Liver (tissue), 9 donors: Measurements from ENCODE around the gene GATD1. TPM values are rescaled to one million over a fixed set of nuclear protein-coding genes. Genes with fewer than 3 reads are reported as not detected.

Experiments used
- DNase-seq: peaks from one replicate; pipeline ENCODE4 v3.0.0-alpha.2; 2017; ENCODE audit warnings: low spot score
- H3K27ac ChIP-seq, 2 donors: one replicate each; pipeline ENCODE4 v1.7.0; 2013; ENCODE audit warnings: inconsistent platforms in 2 of 2, low read length in 2 of 2, control low read depth in 1 of 2, low read depth in 1 of 2, mild to moderate bottlenecking in 1 of 2
- H3K27me3 ChIP-seq, 4 donors: one replicate each; pipeline versions ENCODE4 v1.6.1 to v1.7.0; 2013; ENCODE audit warnings: low read length in 3 of 4, inconsistent platforms in 1 of 4, mild to moderate bottlenecking in 1 of 4, moderate library complexity in 1 of 4; ENCODE audit not compliant: control insufficient read depth in 4 of 4, insufficient read depth in 4 of 4
- H3K36me3 ChIP-seq, 4 donors: one replicate each; pipeline versions ENCODE4 v1.6.1 to v1.7.0; 2013; ENCODE audit warnings: low read length in 3 of 4, mild to moderate bottlenecking in 3 of 4, low read depth in 1 of 4, moderate library complexity in 1 of 4; ENCODE audit not compliant: control insufficient read depth in 4 of 4, insufficient read depth in 3 of 4
- H3K4me1 ChIP-seq, 4 donors: one replicate each; pipeline versions ENCODE4 v1.6.1 to v1.7.0; 2013; ENCODE audit warnings: low read length in 3 of 4, mild to moderate bottlenecking in 3 of 4, moderate library complexity in 1 of 4; ENCODE audit not compliant: control insufficient read depth in 4 of 4, insufficient read depth in 4 of 4
- H3K4me3 ChIP-seq, 3 donors: one replicate each; pipeline versions ENCODE4 v1.6.1 to v1.7.0; 2013; ENCODE audit warnings: low read length in 3 of 3, control low read depth in 1 of 3, low read depth in 1 of 3, mild to moderate bottlenecking in 1 of 3
- H3K9ac ChIP-seq, 2 donors: one replicate each; pipeline ENCODE4 v1.7.0; 2013; ENCODE audit warnings: low read length in 2 of 2, mild to moderate bottlenecking in 2 of 2, moderate library complexity in 2 of 2, control low read depth in 1 of 2, low read depth in 1 of 2
- H3K9me3 ChIP-seq, 4 donors: one replicate each; pipeline versions ENCODE4 v1.6.1 to v1.7.0; 2013; ENCODE audit warnings: low read length in 3 of 4; ENCODE audit not compliant: control insufficient read depth in 4 of 4
- ATF3 ChIP-seq: IDR thresholded peaks from 2 replicates; pipeline ENCODE4 v1.6.1; 2016; ENCODE audit warnings: antibody characterized with exemption
- CTCF ChIP-seq: fragments of 150-350 bp; IDR thresholded peaks from 2 replicates; pipeline ENCODE4 v1.5.1; 2017; ENCODE audit warnings: improper control_type of control experiment, low read depth, low read length; ENCODE audit not compliant: missing input control
- EGR1 ChIP-seq, 2 donors: IDR thresholded peaks; 2 replicates each; pipeline ENCODE4 v1.6.1; 2016 to 2018; ENCODE audit warnings: antibody characterized with exemption in 2 of 2, low read depth in 2 of 2
- FOXA1 ChIP-seq: IDR thresholded peaks from 2 replicates; pipeline ENCODE4 v1.6.1; 2016; ENCODE audit warnings: antibody characterized with exemption
- FOXA2 ChIP-seq: IDR thresholded peaks from 2 replicates; pipeline ENCODE4 v1.6.1; 2016; ENCODE audit warnings: antibody characterized with exemption
- GABPA ChIP-seq, 2 donors: IDR thresholded peaks in 1 of 2; conservative IDR thresholded peaks in 1 of 2; 2 replicates each; pipeline ENCODE4 v1.6.1; 2016; ENCODE audit warnings: antibody characterized with exemption in 2 of 2, mild to moderate bottlenecking in 1 of 2, moderate library complexity in 1 of 2
- HNF4A ChIP-seq, 2 donors: conservative IDR thresholded peaks; 2 replicates each; pipeline ENCODE4 v1.6.1; 2016; ENCODE audit warnings: antibody characterized with exemption in 2 of 2, mild to moderate bottlenecking in 2 of 2
- HNF4G ChIP-seq: IDR thresholded peaks from 2 replicates; pipeline ENCODE4 v1.6.1; 2016; ENCODE audit warnings: antibody characterized with exemption
- JUND ChIP-seq, 2 donors: IDR thresholded peaks; 2 replicates each; pipeline ENCODE4 v1.6.1; 2016; ENCODE audit warnings: antibody characterized with exemption in 2 of 2
- NR2F2 ChIP-seq: IDR thresholded peaks from 2 replicates; pipeline ENCODE4 v1.6.1; 2016; ENCODE audit warnings: antibody characterized with exemption
- RAD21 ChIP-seq, 2 donors: IDR thresholded peaks; 2 replicates each; pipeline ENCODE4 v1.6.1; 2016; ENCODE audit warnings: antibody characterized with exemption in 2 of 2, mild to moderate bottlenecking in 2 of 2
- REST ChIP-seq: IDR thresholded peaks from 2 replicates; pipeline ENCODE4 v1.6.1; 2016; ENCODE audit warnings: antibody characterized with exemption, mild to moderate bottlenecking
- RXRA ChIP-seq, 2 donors: IDR thresholded peaks; 2 replicates each; pipeline ENCODE4 v1.6.1; 2017 to 2018; ENCODE audit warnings: antibody characterized with exemption in 2 of 2, mild to moderate bottlenecking in 1 of 2
- SP1 ChIP-seq: IDR thresholded peaks from 2 replicates; pipeline ENCODE4 v1.6.1; 2018; ENCODE audit warnings: antibody characterized with exemption, mild to moderate bottlenecking
- TAF1 ChIP-seq: conservative IDR thresholded peaks from 2 replicates; pipeline ENCODE4 v1.6.1; 2016; ENCODE audit warnings: antibody characterized with exemption, mild to moderate bottlenecking
- ZBTB33 ChIP-seq: IDR thresholded peaks from 2 replicates; pipeline ENCODE4 v1.6.1; 2016; ENCODE audit warnings: antibody characterized with exemption
- WGBS: extraction: QIAGEN DNeasy Blood & Tissue Kit; methylation state at CpG from one replicate; pipeline ENCODE4 v1.1.7; 2013; 5-methylcytosine and 5-hydroxymethylcytosine counted together
- polyA plus RNA-seq, 2 donors: library from polyadenylated mRNA; stranded (reverse) in 1 of 2; unstranded in 1 of 2; fragments of 200-250 nt in 1 of 2; fragments of >200 nt in 1 of 2; fragmentation: Nextera tagmentation in 1 of 2; extraction: Ambion mirVana in 1 of 2; gene quantifications; one replicate each; pipeline versions ENCODE4 v1.2.1 to v1.2.3, GENCODE V29; 2013 to 2015
- total RNA-seq, 2 donors: library from RNA; depleted of rRNA; stranded (reverse); fragments of >200 nt; gene quantifications; one replicate each; pipeline ENCODE4 v1.2.3, GENCODE V29; 2014
- TF ChIP-seq, protein P1 (sequence below): IDR thresholded peaks from 2 replicates; pipeline ENCODE4 v1.6.1; 2016; ENCODE audit warnings: antibody characterized with exemption
- donor health status: healthy.
- donor health status: healthy.
- donor health status: healthy.
- donor health status: healthy.
- donor health status: healthy.

Gene GATD1
- total and polyA plus RNA-seq, 4 donors: 22.7 to 37.2 (median 24.6) TPM

DNA sequence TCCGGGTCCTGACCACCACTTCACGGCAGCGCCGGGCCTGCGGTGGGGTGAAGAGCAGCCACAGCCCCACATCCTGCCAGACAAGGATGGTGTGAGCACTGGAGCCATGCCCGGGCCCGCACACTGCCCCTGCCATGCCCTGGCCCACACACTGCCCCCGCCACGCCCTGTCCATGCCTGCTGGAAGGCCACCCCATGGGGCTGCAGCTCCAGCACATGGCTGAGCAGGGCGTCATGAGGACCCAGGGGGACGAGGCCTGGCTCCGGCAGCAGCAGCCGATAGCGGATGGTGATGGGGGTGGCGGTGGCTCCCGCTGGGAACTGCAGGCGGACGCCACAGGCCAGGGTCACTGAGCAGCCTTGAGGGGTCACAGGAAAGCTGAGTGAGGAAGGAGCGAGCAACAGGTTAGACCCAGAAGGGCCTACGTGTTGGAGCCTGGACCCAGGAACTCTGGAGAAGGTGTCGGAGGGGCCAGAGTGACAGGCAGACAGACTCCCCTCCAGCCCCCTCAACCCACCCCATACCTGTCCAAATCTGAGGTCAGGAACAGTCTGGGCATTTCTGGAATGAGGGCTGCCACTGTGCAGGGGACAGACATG, 24.8 kb upstream of the GATD1 start:
- WGBS: 98% methylated on average over 21 of the region's 21 CpGs
- Histone ChIP-seq H3K4me3 (no peak overlapping the region), H3K4me1 (peaks cover 13 to 26% (median 20%) of the 10 kb centered on the region in 4 donors), H3K36me3 (peaks cover 0 to 5% (median 1%) of the 10 kb centered on the region in 4 donors), H3K27ac (no peak overlapping the region), H3K9me3 (no peaks in the 10 kb centered on the region), H3K9ac (no peak overlapping the region), H3K27me3 (no peaks in the 10 kb centered on the region)
- no peak for DNase-seq
- TF ChIP-seq HNF4A (conservative IDR thresholded peaks at IDR 0.05): no peak
- no peak for TF ChIP-seq TAF1
- no peak for TF ChIP-seq ZBTB33
- no peak for TF ChIP-seq EGR1 (IDR thresholded peaks at IDR 0.05; ENCODE audit: low read depth in 2 of 2)
- TF ChIP-seq ATF3: no peak
- no peak for TF ChIP-seq CTCF
- TF ChIP-seq, protein P1, sequence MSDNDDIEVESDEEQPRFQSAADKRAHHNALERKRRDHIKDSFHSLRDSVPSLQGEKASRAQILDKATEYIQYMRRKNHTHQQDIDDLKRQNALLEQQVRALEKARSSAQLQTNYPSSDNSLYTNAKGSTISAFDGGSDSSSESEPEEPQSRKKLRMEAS: no peak
- no peak for TF ChIP-seq GABPA (IDR thresholded peaks at IDR 0.05 in 1 of 2, conservative IDR thresholded peaks at IDR 0.05 in 1 of 2)
- no peak for TF ChIP-seq HNF4G
- TF ChIP-seq FOXA2: no peak
- no peak for TF ChIP-seq FOXA1
- TF ChIP-seq SP1: no peak
- no peak for TF ChIP-seq NR2F2

GRCh38 chr11:801097-801780, 24.0 kb upstream of the GATD1 start:
- no peaks in the 10 kb centered on the region for H3K9me3 ChIP-seq
- TF ChIP-seq FOXA2 (no peak), RAD21 (IDR thresholded peaks at IDR 0.05) (no peak), SP1 (no peak), CTCF (no peak), JUND (IDR thresholded peaks at IDR 0.05) (no peak), GABPA (IDR thresholded peaks at IDR 0.05 in 1 of 2, conservative IDR thresholded peaks at IDR 0.05 in 1 of 2) (no peak), REST (no peak), ATF3 (no peak), RXRA (IDR thresholded peaks at IDR 0.05) (no peak), EGR1 (IDR thresholded peaks at IDR 0.05; ENCODE audit: low read depth in 2 of 2) (no peak), HNF4G (no peak)
- peaks cover 18 to 34% (median 26%) of the 10 kb centered on the region in 4 donors for H3K4me1 ChIP-seq
- H3K9ac ChIP-seq: no peak overlapping the region
- H3K4me3 ChIP-seq: no peak overlapping the region
- DNase-seq: no peak
- no peak overlapping the region for H3K27ac ChIP-seq
- peaks cover 0 to 5% (median 1%) of the 10 kb centered on the region in 4 donors for H3K36me3 ChIP-seq
- H3K27me3 ChIP-seq: no peaks in the 10 kb centered on the region
- 95% methylated on average over 20 of the region's 20 CpGs for WGBS
